ENCODE measurements around the gene PMS2. TPM values are rescaled to one million over a fixed set of nuclear protein-coding genes. Genes with fewer than 3 reads are reported as not detected.

PMS2 gene
- total RNA-seq, 1 experiment from 2014 or later = 22.6 TPM

DNA sequence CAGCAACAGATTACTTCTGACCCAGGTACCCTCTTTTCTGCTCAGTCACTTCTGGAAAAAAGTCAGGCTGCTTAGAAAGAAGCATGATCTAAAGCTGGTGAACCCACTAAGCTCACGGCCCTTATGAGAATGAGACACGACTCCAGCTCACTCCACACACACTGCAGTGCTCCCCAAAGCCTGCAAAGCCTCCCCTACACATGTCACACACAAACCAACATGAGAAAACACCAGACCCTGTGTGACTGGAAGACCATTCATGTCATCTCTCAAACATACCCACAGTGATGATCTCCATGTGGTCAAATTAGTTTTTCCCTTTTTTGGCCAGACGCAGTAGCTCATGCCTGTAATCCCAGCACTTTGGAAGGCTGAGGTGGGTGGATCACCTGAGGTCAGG, 22.7 kb upstream of the PMS2 start:
- no peaks in the 10 kb centered on the region for H3K9me3 Mint-ChIP-seq (ENCODE audit: unreplicated experiment)
- H3K36me3 Mint-ChIP-seq (ENCODE audit: insufficient read depth, unreplicated experiment) = peaks cover 93% of the 10 kb centered on the region
- H3K27ac Mint-ChIP-seq (ENCODE audit: unreplicated experiment) = no peak overlapping the region
- BruUV-seq (replicated peaks) = no TSS peak
- ChIA-PET CTCF (interaction anchor here (0.5 to 0.6 kb wide), 2 partner anchors 33 to 413 kb away, joined by 3 to 4 read pairs; no protein-coding TSS in a partner anchor), POLR2A (interaction anchor here (0.5 kb wide), 1 partner anchor 1782 kb away, joined by 3 read pairs; no protein-coding TSS in a partner anchor)
- Histone ChIP-seq H3K4me3 (ENCODE audit: low read depth, low read length) (no peak overlapping the region), H3K4me1 (no peaks in the 10 kb centered on the region), H3K27me3 (replicated peaks; ENCODE audit: control insufficient read depth, insufficient read depth, low read length) (no peaks in the 10 kb centered on the region), H3K9me3 (no peaks in the 10 kb centered on the region), H3K36me3 (ENCODE audit: control insufficient read depth, insufficient read depth, low read length) (peaks cover 4% of the 10 kb centered on the region)
- no peak for TF ChIP-seq CTCF (IDR thresholded peaks at IDR 0.05; ENCODE audit: insufficient read depth in 1 of 2, low read depth in 1 of 2, low read length in 1 of 2, severe bottlenecking in 1 of 2, unreplicated experiment in 1 of 2)
- H3K4me1 Mint-ChIP-seq (ENCODE audit: low read depth, unreplicated experiment) = no peaks in the 10 kb centered on the region
- no peaks in the 10 kb centered on the region for H3K27me3 Mint-ChIP-seq (ENCODE audit: insufficient read depth, unreplicated experiment)
- intact Hi-C loops (cut with micrococcal nuclease; ENCODE audit: unreplicated experiment) = no loop called here
- no peak for DNase-seq
- H3K4me3 Mint-ChIP-seq (ENCODE audit: unreplicated experiment) = no peak overlapping the region

DNA sequence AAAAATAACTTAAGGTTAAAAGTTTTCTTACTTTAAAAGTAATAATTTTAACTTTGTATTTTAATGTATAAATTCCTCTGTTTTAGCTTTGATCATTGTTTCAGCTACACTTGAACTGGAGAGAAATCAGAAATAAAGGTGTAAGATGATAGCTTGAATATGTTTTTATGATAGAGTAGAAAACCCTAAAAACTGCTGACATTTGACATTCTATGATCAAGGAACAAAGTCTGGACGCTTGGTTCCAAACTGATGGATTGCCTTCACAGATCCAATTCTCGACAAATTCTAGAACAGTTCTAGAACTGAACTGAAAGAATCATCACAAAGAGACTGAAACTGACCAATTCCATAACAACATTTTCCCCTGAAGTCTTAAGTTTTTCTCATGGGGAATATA, 22.1 kb upstream of the PMS2 start, which contains the start of gene ANKRD61:
Gene ANKRD61, plus strand, starts transcription at position 389 of the 400 bp plus-strand sequence. Its CDS starts 0 bp downstream, at position 389.
- no peaks in the 10 kb centered on the region for H3K4me1 ChIP-seq

DNA sequence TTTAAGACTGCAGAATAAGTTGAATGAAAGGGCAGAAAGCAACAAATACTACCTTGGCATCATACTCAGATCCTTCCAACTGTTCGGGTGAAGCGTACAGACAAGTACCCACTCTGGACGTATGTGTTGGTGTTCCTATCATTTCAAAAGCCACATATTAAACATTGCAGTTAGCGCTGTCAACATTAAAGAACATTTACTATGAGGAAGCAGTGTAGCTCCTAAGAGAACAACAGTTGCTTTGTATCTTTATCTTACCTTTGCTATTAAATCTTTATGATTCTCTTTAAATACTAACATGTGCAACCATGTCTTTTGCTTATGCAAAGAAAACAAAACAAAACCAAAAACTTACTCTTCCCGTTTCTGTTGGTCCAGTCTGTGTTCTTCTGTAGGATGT, 19.7 kb upstream of the PMS2 start:
- BruUV-seq (replicated peaks) = no TSS peak

More for the DNA sequence above, 22.1 kb upstream of the PMS2 start, which contains the start of gene ANKRD61:
- Mint-ChIP-seq H3K4me3 (ENCODE audit: unreplicated experiment) (no peak within 1 kb of the TSS), H3K4me1 (ENCODE audit: low read depth, unreplicated experiment) (no peaks in the 10 kb centered on the region), H3K9me3 (ENCODE audit: unreplicated experiment) (no peaks in the 10 kb centered on the region), H3K27me3 (ENCODE audit: insufficient read depth, unreplicated experiment) (no peaks in the 10 kb centered on the region), H3K27ac (ENCODE audit: unreplicated experiment) (no peak within 1 kb of the TSS), H3K36me3 (ENCODE audit: insufficient read depth, unreplicated experiment) (peaks cover 93% of the 10 kb centered on the region)
- ChIA-PET CTCF (interaction anchor here (0.6 kb wide), 1 partner anchor 413 kb away, joined by 3 read pairs; no protein-coding TSS in a partner anchor), POLR2A (interaction anchor here (0.5 kb wide), 1 partner anchor 1781 kb away, joined by 3 read pairs; no protein-coding TSS in a partner anchor)
- intact Hi-C loops (cut with micrococcal nuclease; ENCODE audit: unreplicated experiment) = no loop called here
- peaks cover 5% of the 10 kb centered on the region for H3K36me3 ChIP-seq (ENCODE audit: control insufficient read depth, insufficient read depth, low read length)
- no peaks in the 10 kb centered on the region for H3K9me3 ChIP-seq
- H3K4me3 ChIP-seq (ENCODE audit: low read depth, low read length) = no peak within 1 kb of the TSS
- no peak for TF ChIP-seq CTCF (IDR thresholded peaks at IDR 0.05; ENCODE audit: insufficient read depth in 1 of 2, low read depth in 1 of 2, low read length in 1 of 2, severe bottlenecking in 1 of 2, unreplicated experiment in 1 of 2)
- no peaks in the 10 kb centered on the region for H3K27me3 ChIP-seq (replicated peaks; ENCODE audit: control insufficient read depth, insufficient read depth, low read length)
- DNase-seq = no peak
- BruUV-seq (replicated peaks) = no TSS peak

More for the DNA sequence above, 19.7 kb upstream of the PMS2 start:
- Mint-ChIP-seq H3K4me1 (ENCODE audit: low read depth, unreplicated experiment) (no peaks in the 10 kb centered on the region), H3K27ac (ENCODE audit: unreplicated experiment) (no peak overlapping the region), H3K4me3 (ENCODE audit: unreplicated experiment) (no peak overlapping the region), H3K27me3 (ENCODE audit: insufficient read depth, unreplicated experiment) (no peaks in the 10 kb centered on the region), H3K9me3 (ENCODE audit: unreplicated experiment) (no peaks in the 10 kb centered on the region), H3K36me3 (ENCODE audit: insufficient read depth, unreplicated experiment) (peaks cover 93% of the 10 kb centered on the region)
- intact Hi-C loops (cut with micrococcal nuclease; ENCODE audit: unreplicated experiment) = no loop called here
- Histone ChIP-seq H3K4me3 (ENCODE audit: low read depth, low read length) (no peak overlapping the region), H3K9me3 (no peaks in the 10 kb centered on the region), H3K36me3 (ENCODE audit: control insufficient read depth, insufficient read depth, low read length) (peaks cover 2% of the 10 kb centered on the region; the same call in 1 of the 2 replicates), H3K27me3 (replicated peaks; ENCODE audit: control insufficient read depth, insufficient read depth, low read length) (no peaks in the 10 kb centered on the region), H3K4me1 (no peaks in the 10 kb centered on the region)
- POLR2A ChIA-PET = no interaction called here
- no peak for DNase-seq
- no peak for TF ChIP-seq CTCF (IDR thresholded peaks at IDR 0.05; ENCODE audit: insufficient read depth in 1 of 2, low read depth in 1 of 2, low read length in 1 of 2, severe bottlenecking in 1 of 2, unreplicated experiment in 1 of 2)
- CTCF ChIA-PET = no interaction called here
